ENCODE measurements around the gene C1QTNF12. TPM values are rescaled to one million over a fixed set of nuclear protein-coding genes. Genes with fewer than 3 reads are reported as not detected.
"Not testable (repeated sequence)": the region's sequence is repeated elsewhere in the genome, so short reads cannot be mapped to it uniquely, and the experiment has no call there.

C1QTNF12 gene
- total RNA-seq, 1 donor from 2014 or later: not detected

DNA sequence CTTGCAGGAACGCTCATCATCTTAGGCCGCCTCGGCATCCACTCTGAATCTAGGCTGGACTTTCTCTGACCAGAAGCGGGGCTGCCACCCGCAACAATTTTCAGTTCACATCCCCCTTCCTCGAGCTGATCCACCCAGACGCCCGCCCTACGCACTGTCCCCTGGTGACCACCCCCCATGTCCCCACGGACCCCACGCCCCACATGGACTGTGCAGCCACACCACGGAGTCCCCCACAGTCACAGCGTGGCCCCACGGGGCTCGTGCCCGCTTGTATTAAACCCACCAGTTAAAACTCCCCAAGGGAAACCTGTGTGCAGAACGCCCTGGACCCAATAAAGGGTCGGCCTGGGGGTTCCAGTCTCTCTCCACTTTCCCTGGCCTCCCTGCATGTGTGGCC is 13.0 kb upstream of the C1QTNF12 start:
- DNase-seq (ENCODE audit: low spot score): no peak

DNA sequence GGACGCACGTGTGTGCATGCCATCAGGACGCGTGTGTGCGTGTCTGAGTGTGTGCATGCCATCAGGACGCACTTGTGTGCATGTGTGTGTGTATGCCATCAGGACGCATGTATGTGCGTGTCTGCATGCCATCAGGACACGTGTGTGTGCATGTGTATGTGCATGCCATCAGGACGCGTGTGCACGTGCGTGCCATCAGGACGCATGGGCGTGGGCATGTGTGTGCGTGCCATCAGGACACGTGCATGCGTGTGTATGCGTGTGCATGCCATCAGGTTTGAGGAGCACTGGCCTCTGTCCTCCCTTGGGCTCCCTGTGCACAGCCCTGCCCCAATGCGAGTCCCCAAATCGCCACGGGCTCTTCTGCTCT is 12.6 kb upstream of the C1QTNF12 start:
- DNase-seq (ENCODE audit: low spot score): no peak

DNA sequence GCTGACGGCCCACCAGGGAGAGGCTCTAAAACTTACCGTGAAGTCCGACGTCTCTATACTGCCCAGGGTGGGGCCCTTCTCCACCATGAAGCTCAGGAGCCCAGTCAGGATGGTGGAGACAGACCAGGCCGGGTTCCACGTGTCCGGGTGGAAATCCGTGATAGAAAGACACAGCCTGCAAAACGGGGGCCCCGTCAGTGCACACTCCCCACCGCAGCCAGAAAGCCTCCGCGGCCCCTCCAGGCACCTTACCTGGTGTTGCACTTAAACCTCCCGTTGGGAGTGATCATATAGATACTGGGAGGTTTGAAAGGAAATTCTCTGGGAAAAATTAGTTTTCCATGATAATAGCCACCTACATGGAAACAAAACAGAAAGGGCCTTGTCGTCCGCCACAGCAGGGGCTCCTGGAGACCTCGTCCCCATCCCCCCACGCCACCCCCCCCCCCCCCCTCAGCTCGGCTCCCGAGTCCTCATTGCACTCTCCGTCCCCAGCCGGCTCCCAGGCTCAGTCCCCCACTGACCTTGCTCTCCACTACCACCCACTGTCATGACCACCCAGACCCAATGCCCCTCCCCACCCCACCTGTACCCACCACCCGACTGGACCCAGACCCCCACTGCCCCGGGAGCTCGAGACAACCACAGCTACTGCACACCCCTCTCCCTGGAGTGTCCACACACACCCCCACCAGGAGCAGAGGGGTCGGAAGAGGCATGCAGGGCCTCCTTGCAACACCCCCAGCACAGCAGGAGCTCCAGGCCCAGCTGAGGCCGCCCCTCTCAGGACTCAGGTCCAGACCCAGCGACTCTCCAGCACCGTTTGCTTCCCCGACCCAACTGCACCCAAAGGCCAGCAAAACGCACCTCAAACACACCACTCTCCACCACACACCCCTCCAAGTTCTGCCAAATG is 10.7 kb upstream of the C1QTNF12 start:
- no peak for DNase-seq (ENCODE audit: low spot score)

DNA sequence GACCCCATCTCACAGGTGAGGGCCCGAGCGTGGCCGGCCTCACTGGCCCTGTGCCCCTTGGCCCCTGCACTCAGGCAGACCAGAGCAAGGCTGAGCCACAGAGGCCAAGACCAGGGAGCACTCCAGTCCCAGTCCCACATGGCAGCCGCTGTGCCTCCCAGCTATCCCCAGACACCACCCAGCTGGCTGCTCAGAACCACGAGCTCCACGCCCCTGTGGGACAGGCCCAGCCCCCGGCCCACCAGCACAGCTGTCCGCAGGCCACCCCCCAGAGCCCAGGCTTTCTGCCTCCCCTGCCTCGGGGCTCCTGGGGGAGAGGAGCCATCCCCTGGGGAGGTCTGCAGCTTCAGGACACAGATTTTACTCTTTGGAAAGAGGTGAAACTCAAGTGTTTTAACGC is 9.1 kb upstream of the C1QTNF12 start:
- DNase-seq (ENCODE audit: low spot score): no peak

DNA sequence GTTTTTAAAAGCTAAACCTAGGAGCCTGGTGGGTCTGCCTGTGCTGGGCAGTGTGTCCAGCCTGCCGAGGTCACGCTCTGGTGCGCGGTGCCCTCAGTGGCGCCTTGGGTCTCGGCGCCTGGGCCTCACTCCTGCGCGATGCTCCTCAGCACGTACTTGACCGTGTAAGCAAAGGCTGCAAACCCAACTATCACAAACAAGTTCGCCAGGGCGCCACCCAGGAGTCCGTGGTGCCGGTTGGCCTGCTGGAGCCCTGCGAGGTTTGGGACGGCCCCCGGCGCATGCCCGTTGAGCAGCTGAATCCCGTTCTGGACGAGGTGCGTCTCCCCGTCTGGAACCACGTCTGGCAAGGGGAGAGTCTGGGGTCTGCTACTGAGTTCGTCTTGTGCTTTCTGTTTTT is 8.6 kb upstream of the C1QTNF12 start:
- DNase-seq (ENCODE audit: low spot score): no peak

DNA sequence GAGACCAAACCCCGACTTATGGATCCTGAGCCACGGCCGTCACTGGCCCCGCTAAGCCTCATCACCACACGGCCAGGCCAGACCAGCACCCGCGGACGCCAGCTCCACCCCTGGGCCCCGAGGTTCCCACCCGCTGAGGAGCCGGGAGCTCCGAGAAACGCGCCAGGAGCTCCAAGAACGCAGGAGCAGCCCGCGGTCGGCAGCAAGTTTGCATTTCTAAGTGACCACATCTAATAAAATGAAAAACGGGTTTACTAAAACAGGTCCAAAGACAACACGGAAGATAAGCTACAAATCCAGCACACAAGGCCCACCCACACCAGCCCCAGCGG is 8.1 kb upstream of the C1QTNF12 start:
- DNase-seq (ENCODE audit: low spot score): no peak

DNA sequence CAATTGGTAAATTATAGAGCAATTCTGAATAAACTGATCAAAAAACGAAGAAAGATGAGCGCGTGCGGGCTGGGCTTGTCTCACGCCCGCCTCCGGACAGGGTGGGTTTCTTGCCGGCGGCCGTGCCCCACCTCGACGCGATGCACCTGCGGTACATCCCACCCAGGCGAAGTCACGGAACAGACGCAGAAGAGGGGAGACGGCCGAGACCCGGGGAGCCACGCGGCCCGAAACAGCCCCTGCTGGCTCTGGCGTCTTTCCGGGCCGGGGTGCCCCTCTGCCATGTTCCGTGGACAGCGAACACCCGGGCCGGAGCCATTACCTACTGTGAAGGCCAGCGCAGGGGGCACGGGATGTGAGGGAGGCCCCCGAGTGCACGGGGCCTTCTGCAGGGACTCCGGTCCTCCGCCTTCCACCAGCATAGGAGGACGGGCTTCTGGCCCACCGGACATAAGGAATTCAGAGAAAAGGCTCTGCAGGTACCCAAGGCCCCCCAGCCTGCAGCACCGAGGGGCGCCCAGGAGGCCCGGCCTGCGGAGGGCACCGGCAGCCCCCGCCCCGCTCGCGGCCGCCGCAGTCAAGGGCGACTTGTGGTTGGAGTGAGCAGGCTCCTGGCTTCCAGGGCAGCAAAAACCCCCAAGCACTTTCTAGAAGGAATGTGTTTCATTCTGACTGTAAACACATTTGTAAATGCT is 7.6 kb upstream of the C1QTNF12 start:
- no peak for DNase-seq (ENCODE audit: low spot score)

DNA sequence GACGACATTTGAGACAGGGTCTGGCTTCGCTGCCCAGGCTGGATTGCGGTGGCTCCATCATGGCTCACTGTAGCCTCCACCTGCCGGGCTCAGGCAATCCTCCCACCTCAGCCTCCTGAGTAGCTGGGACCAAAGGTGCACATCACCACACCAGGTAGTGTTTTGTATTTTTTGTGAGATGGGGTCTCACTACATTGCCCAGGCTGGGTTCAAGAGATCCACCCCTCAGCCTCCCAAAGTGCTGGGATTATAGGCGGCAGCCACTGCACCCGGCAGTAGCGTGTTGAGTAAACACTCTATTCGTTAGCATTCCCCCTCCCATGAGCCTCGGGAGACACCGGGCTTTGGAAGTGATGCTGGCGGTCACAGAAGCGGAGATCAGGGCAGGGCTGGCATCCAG is 6.8 kb upstream of the C1QTNF12 start:
- no peak for DNase-seq (ENCODE audit: low spot score)

DNA sequence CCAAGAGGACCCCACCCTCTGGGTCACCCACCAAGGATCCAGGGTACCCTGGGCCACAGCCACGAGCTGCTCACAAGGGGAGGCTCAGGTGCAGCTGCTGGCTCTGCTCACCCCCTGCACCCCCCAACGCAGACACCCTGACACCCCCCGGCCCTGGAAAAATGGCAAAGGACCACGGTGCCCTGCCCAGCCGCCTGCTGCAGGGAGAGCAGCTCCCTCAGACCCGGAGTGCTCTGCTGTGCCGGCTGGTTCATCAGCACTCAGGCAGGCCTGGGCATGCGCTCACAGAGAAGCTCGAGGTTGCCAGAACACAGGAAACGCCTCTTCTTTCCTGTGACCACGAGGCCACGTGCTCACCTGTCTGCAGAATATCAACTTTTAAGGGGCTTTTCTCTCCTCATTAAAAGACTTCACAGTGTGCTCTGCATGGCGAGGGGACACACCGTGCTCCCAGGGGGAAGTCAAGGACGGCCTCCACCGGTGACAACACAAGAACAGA is 4.3 kb upstream of the C1QTNF12 start:
- DNase-seq (ENCODE audit: low spot score): no peak

DNA sequence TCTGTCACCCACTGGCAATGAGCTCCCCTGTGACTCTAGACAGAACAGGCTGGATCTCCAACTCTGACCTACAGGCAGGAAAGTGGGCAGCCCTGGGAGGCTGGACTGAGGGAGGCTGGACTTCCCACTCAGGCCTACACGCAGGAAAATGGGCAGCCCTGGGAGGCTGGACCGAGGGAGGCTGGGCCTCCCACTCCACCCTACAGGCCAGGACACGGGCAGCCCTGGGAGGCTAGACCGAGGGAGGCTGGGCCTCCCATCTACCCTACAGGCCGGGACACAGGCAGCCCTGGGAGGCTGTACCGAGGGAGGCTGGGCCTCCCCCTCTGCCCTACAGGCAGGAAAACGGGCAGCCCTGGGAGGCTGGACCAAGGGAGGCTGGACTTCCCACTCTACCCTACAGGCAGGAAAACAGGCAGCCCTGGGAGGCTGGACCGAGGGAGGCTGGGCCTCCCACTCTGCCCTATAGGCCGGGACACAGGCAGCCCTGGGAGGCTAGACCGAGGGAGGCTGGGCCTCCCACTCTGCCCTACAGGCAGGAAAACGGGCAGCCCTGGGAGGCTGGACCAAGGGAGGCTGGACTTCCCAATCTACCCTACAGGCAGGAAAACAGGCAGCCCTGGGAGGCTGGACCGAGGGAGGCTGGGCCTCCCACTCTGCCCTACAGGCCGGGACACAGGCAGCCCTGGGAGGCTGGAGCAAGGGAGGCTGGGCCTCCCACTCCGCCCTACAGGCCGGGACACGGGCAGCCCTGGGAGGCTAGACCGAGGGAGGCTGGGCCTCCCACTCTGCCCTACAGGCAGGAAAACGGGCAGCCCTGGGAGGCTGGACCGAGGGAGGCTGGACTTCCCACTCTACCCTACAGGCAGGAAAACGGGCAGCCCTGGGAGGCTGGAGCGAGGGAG is 1.7 kb upstream of the C1QTNF12 start:
- not testable (repeated sequence) for DNase-seq (ENCODE audit: low spot score)

DNA sequence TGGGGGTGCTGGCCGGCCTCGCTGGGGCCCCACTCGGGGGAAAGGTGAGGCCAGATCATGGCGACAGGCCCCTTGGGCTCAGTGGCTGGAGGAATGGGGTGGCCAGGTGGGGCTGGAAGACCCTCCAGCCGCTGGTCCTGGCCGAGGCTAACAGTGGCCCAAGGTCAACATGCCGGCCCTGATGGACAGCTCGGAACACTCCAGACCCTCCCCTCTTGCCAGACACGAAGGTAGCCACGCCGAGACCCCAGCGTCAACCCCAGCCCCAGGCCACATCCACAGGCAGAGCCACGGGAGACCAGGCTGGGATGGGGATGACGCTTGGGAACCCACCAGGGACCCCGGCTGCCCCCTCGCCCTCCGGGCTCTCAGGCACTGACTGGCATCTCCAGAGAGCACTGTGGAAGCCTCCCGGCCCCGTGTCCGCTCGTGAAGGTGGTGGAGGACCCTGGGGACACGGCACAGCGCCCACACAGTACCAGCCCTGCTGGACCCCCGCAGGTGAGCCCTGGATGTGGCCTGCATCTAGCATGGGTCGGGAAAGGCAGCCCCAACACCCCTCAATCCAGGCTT is 905 bp upstream of the C1QTNF12 start:
- DNase-seq (ENCODE audit: low spot score): no peak

DNA sequence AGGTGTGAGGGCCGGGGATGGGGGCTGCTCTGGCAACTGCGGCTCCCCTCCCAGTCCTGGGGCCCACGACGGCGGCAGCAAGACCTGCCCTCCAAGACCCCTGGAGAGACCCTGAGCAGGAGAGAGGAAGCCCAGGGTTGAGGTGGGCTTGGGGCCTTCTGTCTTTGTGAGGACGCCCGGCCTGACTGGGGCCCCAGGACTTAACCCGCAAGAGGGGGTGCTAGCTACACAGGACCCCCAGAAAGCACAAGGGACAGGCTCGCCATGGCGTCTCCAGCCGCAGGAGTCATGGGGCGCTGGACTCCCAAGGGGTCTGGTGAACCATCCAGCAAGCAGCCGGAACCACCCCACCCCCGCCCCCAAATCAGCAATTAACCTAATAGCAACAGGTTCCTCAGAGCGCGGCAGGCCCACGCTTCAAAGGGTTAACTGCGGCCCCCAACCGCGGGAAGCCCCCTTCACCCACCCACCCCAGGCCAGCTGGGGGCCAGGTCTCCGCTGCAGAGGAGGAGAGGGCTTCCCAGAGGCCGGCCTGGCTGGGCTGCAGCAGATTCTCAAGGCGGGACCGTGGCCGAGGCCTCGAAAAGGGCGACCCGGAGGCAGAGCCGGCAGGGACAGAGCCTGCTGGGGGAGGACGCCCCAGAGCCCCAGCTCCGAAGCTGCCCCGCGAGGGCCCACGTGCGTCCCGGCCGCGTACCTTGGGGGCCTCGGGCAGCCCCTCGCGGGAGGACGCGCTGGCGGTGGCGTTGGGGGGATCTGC is 525 bp downstream of the C1QTNF12 start:
- no peak for DNase-seq (ENCODE audit: low spot score)

DNA sequence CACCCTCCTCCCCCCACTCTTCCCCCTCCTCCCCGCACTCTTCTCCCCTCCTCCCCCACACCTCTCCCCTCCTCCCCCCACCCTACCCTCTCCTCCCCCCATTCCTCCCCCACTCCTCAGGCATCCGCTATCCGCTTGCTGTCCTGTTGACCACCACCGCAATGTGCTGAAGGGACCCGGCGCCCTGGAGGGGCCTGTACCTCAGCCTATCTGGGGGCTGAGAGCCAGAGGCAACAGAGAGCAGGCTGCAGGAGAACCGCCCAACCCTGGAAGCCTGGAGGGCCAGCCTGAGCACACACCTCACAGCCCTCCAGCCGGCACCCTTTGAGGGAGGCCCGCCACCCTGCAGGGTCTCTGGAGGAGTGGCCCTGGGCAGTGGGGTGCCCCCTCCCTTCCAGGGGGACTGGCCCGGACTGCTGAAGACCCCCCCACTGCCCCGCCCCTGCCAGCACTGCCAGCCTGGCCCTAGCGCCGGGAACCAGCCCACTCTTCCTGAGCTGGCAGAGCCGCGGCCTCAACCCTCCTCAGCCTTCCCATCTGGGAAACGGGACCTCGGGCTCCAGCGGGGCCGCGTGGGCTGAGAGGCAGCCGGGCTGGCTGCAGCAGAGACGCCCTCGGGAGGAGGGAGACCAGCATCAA is 1.2 kb downstream of the C1QTNF12 start:
- no peak for DNase-seq (ENCODE audit: low spot score)

DNA sequence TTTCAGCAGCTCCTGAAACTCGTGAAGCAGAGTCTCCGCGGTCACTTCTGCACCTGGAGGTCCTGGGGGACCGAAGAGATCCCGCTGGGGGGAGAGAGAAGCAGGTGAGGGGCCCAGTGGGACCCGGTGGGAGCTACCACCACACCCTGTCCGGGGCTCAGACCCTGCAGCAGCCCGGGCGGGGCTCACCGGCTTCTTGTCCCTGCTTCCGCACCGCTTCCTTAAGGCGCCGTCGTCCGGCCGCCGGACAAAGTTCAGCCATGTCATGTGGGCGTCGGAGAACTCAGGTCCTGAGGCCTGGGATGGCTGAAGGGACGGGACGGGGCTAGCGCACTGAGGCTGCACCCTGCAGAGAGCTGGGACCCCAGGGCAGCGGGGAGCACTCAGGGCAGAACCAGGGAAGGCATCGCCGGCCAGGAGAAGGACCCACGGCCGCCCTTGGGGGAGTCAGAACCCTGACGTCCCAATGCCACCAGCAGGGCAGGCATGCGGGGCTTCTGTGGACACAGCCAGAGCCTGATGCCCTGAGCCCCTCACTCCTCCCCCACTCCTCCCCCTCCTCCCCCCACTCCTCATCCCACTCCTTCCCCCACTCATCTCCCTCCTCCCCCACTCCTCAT is 2.2 kb downstream of the C1QTNF12 start:
- no peak for DNase-seq (ENCODE audit: low spot score)

DNA sequence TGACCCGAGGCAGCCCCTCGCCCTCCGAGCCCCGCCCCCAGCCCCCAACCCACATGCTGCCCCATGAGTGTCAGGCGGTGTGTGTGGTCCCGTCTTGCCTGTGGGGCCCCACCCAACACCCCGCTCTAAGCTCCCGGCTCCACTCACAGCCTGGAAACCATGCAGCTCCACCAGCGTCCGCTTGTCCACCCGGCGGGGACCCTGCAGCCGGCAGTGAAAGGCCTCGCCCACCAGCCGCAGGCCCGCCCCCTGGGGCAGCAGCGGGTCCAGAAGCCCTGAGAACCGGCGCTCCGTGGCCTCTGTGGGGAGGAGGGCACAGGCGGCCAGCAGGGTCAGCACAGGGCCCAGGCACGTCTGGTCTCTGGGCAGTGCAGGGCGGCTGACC is 2.7 kb downstream of the C1QTNF12 start:
- no peak for DNase-seq (ENCODE audit: low spot score)

DNA sequence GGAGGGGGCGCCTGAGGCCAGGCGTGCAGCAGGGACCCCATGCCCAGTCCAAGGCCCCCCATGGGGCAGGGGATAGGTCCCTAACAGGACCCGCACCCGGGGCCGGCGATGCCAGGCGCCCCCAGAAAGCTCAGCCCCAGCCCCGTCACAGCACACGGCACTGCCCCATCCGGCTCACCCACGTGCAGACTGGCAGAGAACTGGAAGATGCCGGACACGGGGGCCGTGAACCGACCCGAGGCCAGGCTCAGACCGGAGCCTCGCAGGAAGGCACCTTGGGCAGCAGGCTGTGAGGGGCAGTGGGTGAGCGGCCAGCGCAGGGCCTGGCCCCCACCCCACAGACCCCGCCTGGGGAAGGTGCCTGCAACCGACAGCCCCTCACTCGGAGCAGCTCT is 3.3 kb downstream of the C1QTNF12 start:
- no peak for DNase-seq (ENCODE audit: low spot score)

DNA sequence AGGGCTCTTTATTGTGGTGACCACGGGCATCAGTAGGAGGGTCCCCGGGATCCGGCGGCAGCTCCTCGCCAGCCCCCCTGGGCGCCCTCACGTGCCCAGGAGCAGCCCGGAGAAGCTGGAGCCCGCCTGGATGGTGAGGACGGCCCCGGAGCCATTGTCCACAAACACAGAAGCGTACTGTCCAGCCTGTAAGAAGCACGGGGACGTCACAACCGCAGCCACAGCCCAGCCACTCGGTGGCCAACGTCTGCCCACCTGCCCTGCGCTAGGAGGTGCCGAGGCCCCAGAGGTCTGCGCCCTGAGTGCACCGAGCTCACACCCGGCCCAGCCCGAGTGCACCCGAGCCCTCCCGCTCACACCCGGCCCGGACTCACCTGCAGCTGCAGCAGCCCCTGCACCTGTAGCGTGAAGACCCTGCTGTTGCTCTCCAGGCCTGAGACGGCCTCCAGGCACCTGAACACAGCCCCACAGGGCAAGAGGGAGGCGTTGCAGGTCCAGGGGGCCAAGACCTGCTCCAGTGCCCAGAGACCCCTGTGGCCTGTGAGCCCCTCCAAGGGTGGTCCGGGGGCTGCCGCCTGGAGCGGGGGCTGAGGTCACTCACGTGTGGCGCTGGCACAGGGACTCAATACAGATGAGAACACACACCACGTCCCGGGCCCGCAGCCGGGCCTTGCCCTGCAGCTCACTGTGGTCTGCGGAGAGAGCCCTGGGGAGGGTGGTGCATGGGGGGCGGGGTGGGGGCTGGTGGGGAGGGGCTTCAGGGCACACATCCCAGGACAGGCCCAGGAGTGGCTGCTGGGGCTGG is 3.9 kb downstream of the C1QTNF12 start:
- DNase-seq (ENCODE audit: low spot score): no peak

DNA sequence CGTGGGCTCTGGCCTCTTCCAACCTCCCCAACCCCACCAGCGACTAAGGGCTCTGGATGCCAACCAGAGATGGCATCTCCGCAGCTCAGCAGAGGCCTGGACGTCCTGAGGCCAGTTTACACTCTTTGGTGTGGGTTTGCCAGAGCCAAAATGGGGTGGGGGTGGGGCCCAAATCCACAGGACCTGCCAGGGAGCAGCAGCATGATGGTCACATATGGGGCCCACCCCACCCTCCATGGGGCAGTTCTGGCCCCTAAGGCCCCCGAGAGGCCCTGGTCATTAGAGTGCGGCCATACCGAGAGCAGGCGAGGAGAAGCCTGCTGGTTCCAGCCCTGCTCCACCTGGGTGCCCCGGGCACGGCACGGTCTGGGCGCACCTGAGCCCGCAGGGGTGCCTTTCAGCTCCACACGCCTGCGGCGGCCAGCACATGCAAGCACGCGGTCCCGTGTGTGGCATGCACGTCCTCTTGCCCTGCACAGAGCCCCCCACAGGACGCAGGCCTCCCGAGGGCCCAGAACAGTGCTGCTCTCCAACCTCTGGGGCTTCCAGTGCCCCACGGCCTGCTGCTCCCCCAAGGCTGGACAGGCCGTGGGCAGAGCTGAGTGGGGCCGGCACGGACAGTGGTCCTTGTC is 4.8 kb downstream of the C1QTNF12 start:
- DNase-seq (ENCODE audit: low spot score): no peak

Data from umbilical cord (tissue), 2 donors.